ENCODE results near the gene BCL2L11. TPM values are rescaled to one million over a fixed set of nuclear protein-coding genes. Genes with fewer than 3 reads are reported as not detected.

The BCL2L11 gene
- total and polyA plus RNA-seq, 12 donors = 1.4 to 14.5 (median 6.8) TPM

GRCh38 chr2:111122631-111123421, 2.1 kb downstream of the BCL2L11 start:
- Histone ChIP-seq H3K9me3 (no peaks in the 10 kb centered on the region), H3K27me3 (peaks cover 0 to 27% (median 15%) of the 10 kb centered on the region in 7 donors), H3K27ac (peak overlapping the region; percentile 48 to 94 (median 89)), H3K4me1 (peaks cover 0 to 72% (median 47%) of the 10 kb centered on the region in 9 donors), H3K36me3 (peaks cover 0 to 43% (median 19%) of the 10 kb centered on the region in 9 donors), H3K4me3 (peak overlapping the region; percentile 76 to 96 (median 88))
- ATAC-seq (peak; percentile 40 to 76 (median 70)), DNase-seq (peak; percentile 87 to 88)
- TF ChIP-seq CTCF (IDR thresholded peaks at IDR 0.05) = no peak
- intact Hi-C loops (cut with DNase I) = loop anchor here in 3 of 10 donors (5.0 to 10.0 kb wide), 3 partner anchors 39 to 579 kb away; no protein-coding TSS in a partner anchor
- WGBS, 2 donors = 1% methylated on average over 74 to 92 of the region's 92 CpGs

- peaks cover 0 to 51% (median 20%) of the 10 kb centered on the region in 9 donors for H3K36me3 ChIP-seq
- DNase-seq (no peak), ATAC-seq (no peak)
- H3K4me3 ChIP-seq = peak overlapping the region in 6 of 10 donors; percentile 78 to 96 (median 88)
- peaks cover 0 to 63% (median 38%) of the 10 kb centered on the region in 9 donors for H3K4me1 ChIP-seq
- peak overlapping the region in 1 of 10 donors; percentile 94 for H3K27ac ChIP-seq
- no peak for TF ChIP-seq CTCF (IDR thresholded peaks at IDR 0.05)
- intact Hi-C loops (cut with DNase I) = loop anchor here in 3 of 10 donors (5.0 to 10.0 kb wide), 3 partner anchors 39 to 579 kb away; no protein-coding TSS in a partner anchor
- H3K9me3 ChIP-seq = no peaks in the 10 kb centered on the region
- H3K27me3 ChIP-seq = peaks cover 0 to 18% (median 10%) of the 10 kb centered on the region in 7 donors
- WGBS, 2 donors = 90 to 96% methylated on average over 7 of the region's 7 CpGs
These were observed 3.0 kb downstream of the BCL2L11 start for GRCh38 chr2:111123751-111124150.

GRCh38 chr2:111126581-111126980, 5.9 kb downstream of the BCL2L11 start:
- no peak for ATAC-seq
- intact Hi-C loops (cut with DNase I) = loop anchor here in 1 of 10 donors (10.0 kb wide), 1 partner anchor 538 kb away; no protein-coding TSS in a partner anchor
- H3K4me3 ChIP-seq = no peak overlapping the region
- 94 to 100% methylated on average over 1 of the region's 1 CpG for WGBS, 2 donors
- H3K9me3 ChIP-seq = no peaks in the 10 kb centered on the region
- H3K27me3 ChIP-seq = no peaks in the 10 kb centered on the region
- H3K27ac ChIP-seq = no peak overlapping the region
- peaks cover 0 to 44% (median 15%) of the 10 kb centered on the region in 9 donors for H3K4me1 ChIP-seq
- H3K36me3 ChIP-seq = peaks cover 0 to 71% (median 24%) of the 10 kb centered on the region in 9 donors
- DNase-seq = no peak
- TF ChIP-seq CTCF (IDR thresholded peaks at IDR 0.05) = no peak

- WGBS, 2 donors = 73 to 77% methylated on average over 4 of the region's 4 CpGs
- Histone ChIP-seq H3K4me3 (no peak overlapping the region), H3K27me3 (no peaks in the 10 kb centered on the region), H3K9me3 (no peaks in the 10 kb centered on the region), H3K36me3 (peaks cover 0 to 71% (median 24%) of the 10 kb centered on the region in 9 donors), H3K4me1 (peaks cover 0 to 41% (median 8%) of the 10 kb centered on the region in 9 donors), H3K27ac (no peak overlapping the region)
- DNase-seq (no peak), ATAC-seq (no peak)
- intact Hi-C loops (cut with DNase I) = loop anchor here in 1 of 10 donors (10.0 kb wide), 1 partner anchor 537 kb away; no protein-coding TSS in a partner anchor
- TF ChIP-seq CTCF (IDR thresholded peaks at IDR 0.05) = no peak
These were observed 6.6 kb downstream of the BCL2L11 start for GRCh38 chr2:111127351-111127750.
